UCSD-AML1 (cell line): ENCODE results near the gene LCN15.
"Not testable (repeated sequence)": the region's sequence is repeated elsewhere in the genome, so short reads cannot be mapped to it uniquely, and the experiment has no call there.

ENCODE experiments used
- DNase-seq: peaks from one replicate; lab custom pipeline; 2025; ENCODE audit not compliant: unreplicated experiment; lab: John Stamatoyannopoulos, UW

Gene LCN15

GRCh38 chr9:136775191-136775590 is 10.9 kb upstream of the LCN15 start:
- DNase-seq: no peak

GRCh38 chr9:136774416-136775045 is 10.2 kb upstream of the LCN15 start:
- DNase-seq: no peak

GRCh38 chr9:136773386-136774044 is 9.2 kb upstream of the LCN15 start:
- DNase-seq: peak; percentile 77

- no peak for DNase-seq
Observed at GRCh38 chr9:136771907-136772415, 7.6 kb upstream of the LCN15 start.

- peak; percentile 42 for DNase-seq
Observed at GRCh38 chr9:136769710-136770191, 5.4 kb upstream of the LCN15 start.

- peak; percentile 28 for DNase-seq
Observed at GRCh38 chr9:136766410-136767120, 2.2 kb upstream of the LCN15 start.

- not testable (repeated sequence) for DNase-seq
Observed at GRCh38 chr9:136765745-136766409, 1.6 kb upstream of the LCN15 start.

GRCh38 chr9:136765041-136765440 is 723 bp upstream of the LCN15 start:
- DNase-seq: no peak

GRCh38 chr9:136763649-136764035 is 676 bp downstream of the LCN15 start:
- no peak for DNase-seq

GRCh38 chr9:136762915-136763648 is 1.2 kb downstream of the LCN15 start:
- no peak for DNase-seq

- DNase-seq: no peak
Observed at GRCh38 chr9:136762221-136762691, 2.1 kb downstream of the LCN15 start.

- no peak for DNase-seq
Observed at GRCh38 chr9:136761545-136761981, 2.8 kb downstream of the LCN15 start.

GRCh38 chr9:136760834-136761544 is 3.3 kb downstream of the LCN15 start:
- DNase-seq: peak; percentile 68

- DNase-seq: no peak
Observed at GRCh38 chr9:136760424-136760823, 3.9 kb downstream of the LCN15 start.

GRCh38 chr9:136759436-136760325 is 4.6 kb downstream of the LCN15 start:
- DNase-seq: no peak

- DNase-seq: no peak
Observed at GRCh38 chr9:136759001-136759400, 5.3 kb downstream of the LCN15 start.

- no peak for DNase-seq
Observed at GRCh38 chr9:136757751-136758140, 6.6 kb downstream of the LCN15 start.

- DNase-seq: no peak
Observed at GRCh38 chr9:136757328-136757727, 7.0 kb downstream of the LCN15 start.

GRCh38 chr9:136756836-136757235 is 7.5 kb downstream of the LCN15 start:
- DNase-seq: no peak
